PC-9 (cell line): ENCODE results near the gene LYSMD3. TPM values are rescaled to one million over a fixed set of nuclear protein-coding genes. Genes with fewer than 3 reads are reported as not detected.

ENCODE experiments used
- BruUV-seq: library from RNA; stranded (reverse); fragments of 400-500 nt; replicated peaks from 2 replicates; lab custom pipeline; 2021; lab: Mats Ljungman, UMichigan
- CTCF ChIA-PET: fragments of 300-600 bp; sonication (Branson Sonifier 250); formaldehyde crosslinking; loops from one replicate; lab custom pipeline; 2022; ENCODE audit warnings: antibody characterized with exemption; lab: Charles Lee
- POLR2A ChIA-PET: fragments of 300-600 bp; sonication (Branson Sonifier 250); formaldehyde crosslinking; loops from one replicate; lab custom pipeline; 2022; ENCODE audit warnings: antibody characterized with exemption; ENCODE audit not compliant: unreplicated experiment; lab: Charles Lee
- DNase-seq, 2 experiments: peaks; one replicate each; pipeline versions ENCODE4 v3.0.0 to v3.0.0-alpha.2; 2015 to 2022; ENCODE audit warnings: mixed read lengths in 1 of 2
- H2AFZ ChIP-seq: fragments of 200-600 bp; sonication (generic); 2 replicates; pipeline ENCODE4 v1.8.1; 2017; ENCODE audit warnings: antibody characterized with exemption
- H3F3A ChIP-seq: fragments of 200-600 bp; sonication (generic); 2 replicates; pipeline ENCODE4 v1.8.1; 2017; ENCODE audit warnings: antibody characterized with exemption, mild to moderate bottlenecking, low read depth; ENCODE audit not compliant: insufficient read depth
- H3K27ac ChIP-seq: fragments of 200-600 bp; sonication (generic); 2 replicates; pipeline ENCODE4 v1.6.1; 2016; ENCODE audit warnings: mixed run types
- H3K27me3 ChIP-seq: fragments of 200-600 bp; sonication (generic); 2 replicates; pipeline ENCODE4 v1.6.1; 2016; ENCODE audit warnings: low read depth, mixed run types; ENCODE audit not compliant: insufficient read depth
- H3K36me3 ChIP-seq: fragments of 200-600 bp; sonication (generic); 2 replicates; pipeline ENCODE4 v1.6.1; 2016; ENCODE audit warnings: low read depth, mixed run types
- H3K4me1 ChIP-seq: fragments of 200-600 bp; sonication (generic); replicated peaks from 2 replicates; pipeline ENCODE4 v1.6.1; 2016; ENCODE audit warnings: mixed run types; ENCODE audit not compliant: insufficient read depth
- H3K4me2 ChIP-seq: fragments of 200-600 bp; sonication (generic); 2 replicates; pipeline ENCODE4 v1.6.1; 2017; ENCODE audit warnings: mixed run types
- H3K4me3 ChIP-seq: fragments of 200-600 bp; sonication (generic); 2 replicates; pipeline ENCODE4 v1.6.1; 2016; ENCODE audit warnings: mixed run types
- H3K79me2 ChIP-seq: fragments of 200-600 bp; sonication (generic); 2 replicates; pipeline ENCODE4 v1.6.1; 2017; ENCODE audit warnings: low read depth, mixed run types
- H3K9me2 ChIP-seq: fragments of 200-600 bp; sonication (generic); 2 replicates; pipeline ENCODE4 v1.8.1; 2017; ENCODE audit warnings: mild to moderate bottlenecking; ENCODE audit not compliant: insufficient read depth
- H3K9me3 ChIP-seq: fragments of 200-600 bp; sonication (generic); 2 replicates; pipeline ENCODE4 v1.8.1; 2016; ENCODE audit warnings: low read depth; ENCODE audit not compliant: insufficient read depth
- H4K20me1 ChIP-seq: fragments of 200-600 bp; sonication (generic); 2 replicates; pipeline ENCODE4 v1.8.1; 2017; ENCODE audit not compliant: insufficient read depth
- EZH2 ChIP-seq: fragments of 200-600 bp; sonication (generic); IDR thresholded peaks from 2 replicates; pipeline ENCODE4 v1.8.0; 2017; ENCODE audit warnings: antibody characterized with exemption, low read depth
- intact Hi-C: fragments of 100-400 bp; cut with micrococcal nuclease; formaldehyde crosslinking; loops from one replicate; pipeline ENCODE4 v1.10.0; 2022; ENCODE audit not compliant: unreplicated experiment
- total RNA-seq: library from RNA; stranded (reverse); gene quantifications from 2 replicates; pipeline ENCODE4 v1.2.3, GENCODE V29; 2021
- TF ChIP-seq, protein P1 (sequence below): fragments of 200-600 bp; sonication (generic); conservative IDR thresholded peaks from 2 replicates; pipeline ENCODE4 v1.6.1; 2017; ENCODE audit warnings: mixed run types, antibody characterized with exemption, mild to moderate bottlenecking, moderate library complexity

The LYSMD3 gene
- total RNA-seq, 1 experiment from 2014 or later = 10.6 TPM

DNA sequence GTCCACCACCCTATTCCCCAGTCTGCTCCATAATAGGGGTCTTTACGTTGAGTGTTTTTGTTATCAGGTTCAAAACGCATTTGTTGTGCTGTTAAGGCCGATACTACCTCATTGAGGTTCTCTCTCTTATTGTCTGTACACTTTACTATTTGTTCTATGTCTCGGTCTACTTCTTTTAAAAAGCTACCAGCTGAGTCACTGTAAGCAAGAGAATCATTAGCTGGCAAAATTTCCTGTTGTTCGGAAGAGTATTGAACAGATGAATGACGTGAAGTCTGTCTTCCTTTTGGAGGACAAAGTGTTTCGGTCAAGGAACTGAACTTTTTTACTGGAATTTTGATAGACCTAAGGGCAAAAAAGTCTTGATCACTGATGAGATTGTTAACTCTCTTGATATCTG, 10.3 kb downstream of the LYSMD3 start:
- ChIA-PET CTCF (no interaction called here), POLR2A (no interaction called here)
- Histone ChIP-seq H3F3A (no peaks in the 10 kb centered on the region; the same call in 1 of the 2 replicates), H3K4me3 (no peak overlapping the region), H3K4me1 (no peaks in the 10 kb centered on the region), H3K27me3 (no peaks in the 10 kb centered on the region), H3K27ac (no peak overlapping the region), H3K9me2 (no peaks in the 10 kb centered on the region), H2AFZ (no peak overlapping the region), H4K20me1 (no peaks in the 10 kb centered on the region), H3K4me2 (no peak overlapping the region), H3K36me3 (peaks cover 15% of the 10 kb centered on the region; the same call in 1 of the 2 replicates), H3K79me2 (no peaks in the 10 kb centered on the region), H3K9me3 (no peaks in the 10 kb centered on the region; the same call in 1 of the 2 replicates)
- intact Hi-C loops = no loop called here
- no TSS peak for BruUV-seq
- DNase-seq = no peak
- TF ChIP-seq EZH2 = no peak

DNA sequence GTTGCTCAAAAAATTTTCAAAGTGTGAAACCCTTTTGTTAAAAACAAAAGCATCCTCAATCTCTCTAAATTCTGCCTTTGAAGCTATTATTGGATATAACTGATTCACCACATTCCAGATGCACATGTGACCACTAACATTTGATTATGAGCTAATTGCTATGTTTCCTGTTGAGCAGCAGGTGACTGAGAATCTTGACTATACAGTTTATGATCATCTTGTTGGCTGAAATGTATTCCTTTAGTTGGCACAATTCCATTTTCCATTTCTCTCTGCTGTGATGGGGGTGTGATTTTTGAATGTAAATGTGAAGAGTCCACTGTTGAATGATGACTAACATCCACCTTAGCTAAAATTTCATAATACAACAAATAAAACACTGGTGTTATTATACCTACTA, 10.7 kb downstream of the LYSMD3 start:
- POLR2A ChIA-PET = no interaction called here
- intact Hi-C loops = no loop called here
- Histone ChIP-seq H3K4me3 (no peak overlapping the region), H3K27me3 (no peaks in the 10 kb centered on the region), H2AFZ (no peak overlapping the region), H3K4me1 (no peaks in the 10 kb centered on the region), H3K9me2 (no peaks in the 10 kb centered on the region), H3K36me3 (peaks cover 15% of the 10 kb centered on the region; the same call in 1 of the 2 replicates), H3K27ac (no peak overlapping the region), H4K20me1 (no peaks in the 10 kb centered on the region), H3K79me2 (no peaks in the 10 kb centered on the region), H3K9me3 (no peaks in the 10 kb centered on the region; the same call in 1 of the 2 replicates), H3F3A (no peaks in the 10 kb centered on the region; the same call in 1 of the 2 replicates), H3K4me2 (no peak overlapping the region)
- no peak for DNase-seq
- CTCF ChIA-PET = no interaction called here
- TF ChIP-seq EZH2 = no peak
- TF ChIP-seq, protein P1, sequence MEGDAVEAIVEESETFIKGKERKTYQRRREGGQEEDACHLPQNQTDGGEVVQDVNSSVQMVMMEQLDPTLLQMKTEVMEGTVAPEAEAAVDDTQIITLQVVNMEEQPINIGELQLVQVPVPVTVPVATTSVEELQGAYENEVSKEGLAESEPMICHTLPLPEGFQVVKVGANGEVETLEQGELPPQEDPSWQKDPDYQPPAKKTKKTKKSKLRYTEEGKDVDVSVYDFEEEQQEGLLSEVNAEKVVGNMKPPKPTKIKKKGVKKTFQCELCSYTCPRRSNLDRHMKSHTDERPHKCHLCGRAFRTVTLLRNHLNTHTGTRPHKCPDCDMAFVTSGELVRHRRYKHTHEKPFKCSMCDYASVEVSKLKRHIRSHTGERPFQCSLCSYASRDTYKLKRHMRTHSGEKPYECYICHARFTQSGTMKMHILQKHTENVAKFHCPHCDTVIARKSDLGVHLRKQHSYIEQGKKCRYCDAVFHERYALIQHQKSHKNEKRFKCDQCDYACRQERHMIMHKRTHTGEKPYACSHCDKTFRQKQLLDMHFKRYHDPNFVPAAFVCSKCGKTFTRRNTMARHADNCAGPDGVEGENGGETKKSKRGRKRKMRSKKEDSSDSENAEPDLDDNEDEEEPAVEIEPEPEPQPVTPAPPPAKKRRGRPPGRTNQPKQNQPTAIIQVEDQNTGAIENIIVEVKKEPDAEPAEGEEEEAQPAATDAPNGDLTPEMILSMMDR = no peak
- no TSS peak for BruUV-seq

GRCh38 chr5:90514520-90514919, 14.9 kb downstream of the LYSMD3 start:
- TF ChIP-seq, protein P1 = no peak
- no peak for TF ChIP-seq EZH2
- Histone ChIP-seq H3K9me3 (no peaks in the 10 kb centered on the region; the same call in 1 of the 2 replicates), H3K79me2 (no peaks in the 10 kb centered on the region), H3K27me3 (no peaks in the 10 kb centered on the region), H2AFZ (no peak overlapping the region), H4K20me1 (no peaks in the 10 kb centered on the region), H3K4me3 (no peak overlapping the region), H3K9me2 (no peaks in the 10 kb centered on the region), H3K27ac (no peak overlapping the region), H3F3A (no peaks in the 10 kb centered on the region), H3K36me3 (0 out of 2 replicates have a peak, but pooled peaks cover 8% of the 10 kb centered on the region), H3K4me2 (no peak overlapping the region), H3K4me1 (no peaks in the 10 kb centered on the region)
- POLR2A ChIA-PET = no interaction called here
- CTCF ChIA-PET = no interaction called here
- intact Hi-C loops = no loop called here
- no peak for DNase-seq
- no TSS peak for BruUV-seq

- H3K79me2 ChIP-seq = no peaks in the 10 kb centered on the region
- TF ChIP-seq, protein P1 = no peak
- no peak for TF ChIP-seq EZH2
- no peak overlapping the region for H3K4me2 ChIP-seq
- H3F3A ChIP-seq = no peaks in the 10 kb centered on the region
- H3K27me3 ChIP-seq = no peaks in the 10 kb centered on the region
- no peak for DNase-seq
- H3K9me2 ChIP-seq = no peaks in the 10 kb centered on the region
- H3K4me3 ChIP-seq = no peak overlapping the region
- no peak overlapping the region for H3K27ac ChIP-seq
- no peaks in the 10 kb centered on the region for H3K36me3 ChIP-seq
- CTCF ChIA-PET = no interaction called here
- H3K4me1 ChIP-seq = no peaks in the 10 kb centered on the region; the same call in 1 of the 2 replicates
- no peak overlapping the region for H2AFZ ChIP-seq
- POLR2A ChIA-PET = no interaction called here
- no peaks in the 10 kb centered on the region for H4K20me1 ChIP-seq
- H3K9me3 ChIP-seq = no peaks in the 10 kb centered on the region
- intact Hi-C loops = no loop called here
- BruUV-seq = no TSS peak
Observed at GRCh38 chr5:90510438-90510837, 18.9 kb downstream of the LYSMD3 start.
